Measurements from ENCODE around the gene SLAMF7. TPM values are rescaled to one million over a fixed set of nuclear protein-coding genes. Genes with fewer than 3 reads are reported as not detected.
A peak's percentile ranks its signal among the peaks of the same experiment; 100 is the strongest.
"Not testable (repeated sequence)": the region's sequence is repeated elsewhere in the genome, so short reads cannot be mapped to it uniquely, and the experiment has no call there.

The SLAMF7 gene
- total RNA-seq, 2 experiments from 2014 or later = 12.8 to 13.4 TPM

DNA sequence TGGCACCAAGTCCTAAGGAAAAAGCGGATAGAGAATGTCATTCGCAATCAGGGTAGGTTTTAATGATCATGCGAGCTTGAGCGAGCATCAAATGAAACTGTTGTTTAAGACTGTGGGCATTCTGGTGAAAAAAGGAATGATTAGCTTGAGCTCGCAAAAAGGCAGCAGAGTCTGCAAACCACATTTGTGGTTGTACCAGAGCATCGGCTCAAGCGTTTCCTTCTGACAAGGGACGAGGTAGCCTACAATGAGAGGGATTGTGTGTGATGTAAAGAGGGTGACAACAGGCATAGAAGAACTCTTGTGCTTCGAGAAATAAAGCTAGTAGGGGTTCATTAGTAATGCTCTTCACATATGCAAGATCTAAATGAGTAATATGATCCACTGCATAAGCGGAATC is 16.3 kb upstream of the SLAMF7 start:
- CTCF ChIA-PET = interaction anchor here (0.8 to 9.6 kb wide), 7 partner anchors 11 to 75 kb away, joined by 3 to 102 read pairs (median 4); partner anchors contain the start of gene CD48
- Mint-ChIP-seq H3K4me1 (peaks cover 36% of the 10 kb centered on the region), H3K9me3 (no peaks in the 10 kb centered on the region), H3K36me3 (ENCODE audit: low read depth) (peaks cover 3% of the 10 kb centered on the region), H3K27ac (peak overlapping the region; percentile 66), H3K4me3 (no peak overlapping the region), H3K27me3 (no peaks in the 10 kb centered on the region)
- DNase-seq = peak; percentile 23
- POLR2A ChIA-PET = interaction anchor here (0.7 kb wide), 1 partner anchor 14 kb away, joined by 3 read pairs; no protein-coding TSS in a partner anchor

DNA sequence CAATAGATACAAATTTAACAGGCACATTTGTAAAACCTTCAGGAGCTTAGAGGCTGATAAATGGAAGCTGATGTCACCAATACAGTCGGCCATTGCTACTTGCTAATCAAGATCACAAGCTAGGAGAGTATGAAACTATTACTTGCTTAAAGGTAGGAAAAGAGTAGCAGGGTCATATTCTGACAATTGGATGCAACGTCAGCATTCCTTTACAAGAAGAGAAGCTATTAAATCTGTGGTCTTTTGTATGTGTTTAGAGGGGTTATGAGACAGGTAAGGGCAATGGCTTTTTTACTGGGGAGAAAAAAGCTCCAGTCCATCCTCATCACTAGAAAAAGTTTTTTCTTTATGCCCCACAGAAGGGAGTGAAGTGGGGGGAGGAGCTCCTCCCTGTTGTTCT is 15.7 kb upstream of the SLAMF7 start:
- ChIA-PET POLR2A (interaction anchor here (0.7 kb wide), 1 partner anchor 15 kb away, joined by 3 read pairs; no protein-coding TSS in a partner anchor), CTCF (interaction anchor here (0.7 to 9.6 kb wide), 8 partner anchors 12 to 74 kb away, joined by 3 to 102 read pairs (median 4); partner anchors contain the start of gene CD48)
- no peak for DNase-seq
- Mint-ChIP-seq H3K27ac (no peak overlapping the region), H3K36me3 (ENCODE audit: low read depth) (peaks cover 3% of the 10 kb centered on the region), H3K9me3 (no peaks in the 10 kb centered on the region), H3K27me3 (no peaks in the 10 kb centered on the region), H3K4me1 (peaks cover 33% of the 10 kb centered on the region), H3K4me3 (no peak overlapping the region)

DNA sequence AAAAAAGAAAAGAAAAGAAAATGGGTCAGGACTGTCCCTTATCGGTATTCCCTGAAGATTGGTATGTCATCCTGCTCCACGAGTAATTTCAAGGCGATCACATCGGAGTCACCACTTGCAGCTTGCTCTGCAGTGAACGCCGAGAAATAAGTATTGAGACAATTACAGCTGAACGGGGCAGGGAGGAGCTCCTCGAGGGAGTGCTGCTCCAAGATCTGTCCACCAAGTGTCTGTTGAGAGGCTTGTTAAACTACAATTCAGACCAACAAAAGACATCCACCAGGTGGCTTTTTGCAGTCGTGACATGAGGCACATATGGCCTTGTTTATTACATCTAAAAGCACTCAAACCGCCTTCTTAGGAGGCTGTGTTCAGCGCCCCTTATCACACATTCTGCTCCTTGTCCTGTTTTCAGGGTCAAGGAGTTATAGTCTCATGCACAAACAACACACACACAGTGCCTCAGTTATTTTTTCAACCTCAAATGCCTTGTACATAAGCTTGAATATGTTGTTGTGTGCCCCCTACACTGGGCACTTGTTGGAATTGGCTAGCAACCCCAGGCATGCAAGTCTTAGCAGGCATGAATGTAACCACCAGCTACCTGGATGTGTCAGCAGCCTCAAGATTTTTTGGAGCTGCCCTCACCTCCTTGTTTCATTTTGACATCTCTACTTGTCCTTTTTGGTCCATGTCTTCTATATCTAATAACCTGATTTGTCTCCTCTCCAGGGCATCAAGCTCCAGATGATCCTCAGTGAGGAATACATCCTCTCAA is 14.4 kb upstream of the SLAMF7 start:
- CTCF ChIA-PET = interaction anchor here (0.8 to 9.6 kb wide), 14 partner anchors 8 to 228 kb away, joined by 3 to 102 read pairs (median 5); partner anchors contain the start of genes LY9 and SLAMF7
- POLR2A ChIA-PET = interaction anchor here (0.5 to 0.6 kb wide), 2 partner anchors 17 to 34 kb away, joined by 3 to 4 read pairs; no protein-coding TSS in a partner anchor
- Mint-ChIP-seq H3K27ac (peak overlapping the region; percentile 10), H3K9me3 (no peaks in the 10 kb centered on the region), H3K36me3 (ENCODE audit: low read depth) (peaks cover 3% of the 10 kb centered on the region), H3K4me3 (no peak overlapping the region), H3K27me3 (no peaks in the 10 kb centered on the region), H3K4me1 (peaks cover 31% of the 10 kb centered on the region)
- DNase-seq = peak; percentile 35

DNA sequence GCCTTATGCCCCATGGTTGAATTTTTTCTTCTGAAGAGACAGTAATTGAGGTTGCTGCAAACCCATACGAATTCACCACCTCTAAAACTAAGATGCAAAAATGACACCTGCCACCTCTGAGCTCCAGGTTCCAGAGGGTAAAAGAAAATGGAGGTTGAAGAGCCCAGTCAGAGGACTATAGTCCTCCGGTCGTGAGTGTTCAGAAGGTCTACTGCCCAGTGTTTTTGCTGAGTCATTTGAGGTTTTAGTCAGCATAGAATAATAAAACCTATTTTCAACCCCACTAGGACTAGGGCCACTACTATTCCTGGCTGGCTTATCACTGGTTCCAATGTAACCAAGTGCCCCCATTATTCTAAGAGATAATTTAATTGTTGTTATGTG is 12.9 kb upstream of the SLAMF7 start:
- H3K9me3 Mint-ChIP-seq = no peaks in the 10 kb centered on the region
- no peaks in the 10 kb centered on the region for H3K27me3 Mint-ChIP-seq
- no peak overlapping the region for H3K27ac Mint-ChIP-seq
- ChIA-PET POLR2A (no interaction called here), CTCF (interaction anchor here (0.8 to 9.6 kb wide), 13 partner anchors 17 to 111 kb away, joined by 4 to 102 read pairs (median 6); partner anchors contain the start of gene LY9)
- H3K4me1 Mint-ChIP-seq = peaks cover 19% of the 10 kb centered on the region
- DNase-seq = no peak
- no peak overlapping the region for H3K4me3 Mint-ChIP-seq
- H3K36me3 Mint-ChIP-seq (ENCODE audit: low read depth) = no peaks in the 10 kb centered on the region

DNA sequence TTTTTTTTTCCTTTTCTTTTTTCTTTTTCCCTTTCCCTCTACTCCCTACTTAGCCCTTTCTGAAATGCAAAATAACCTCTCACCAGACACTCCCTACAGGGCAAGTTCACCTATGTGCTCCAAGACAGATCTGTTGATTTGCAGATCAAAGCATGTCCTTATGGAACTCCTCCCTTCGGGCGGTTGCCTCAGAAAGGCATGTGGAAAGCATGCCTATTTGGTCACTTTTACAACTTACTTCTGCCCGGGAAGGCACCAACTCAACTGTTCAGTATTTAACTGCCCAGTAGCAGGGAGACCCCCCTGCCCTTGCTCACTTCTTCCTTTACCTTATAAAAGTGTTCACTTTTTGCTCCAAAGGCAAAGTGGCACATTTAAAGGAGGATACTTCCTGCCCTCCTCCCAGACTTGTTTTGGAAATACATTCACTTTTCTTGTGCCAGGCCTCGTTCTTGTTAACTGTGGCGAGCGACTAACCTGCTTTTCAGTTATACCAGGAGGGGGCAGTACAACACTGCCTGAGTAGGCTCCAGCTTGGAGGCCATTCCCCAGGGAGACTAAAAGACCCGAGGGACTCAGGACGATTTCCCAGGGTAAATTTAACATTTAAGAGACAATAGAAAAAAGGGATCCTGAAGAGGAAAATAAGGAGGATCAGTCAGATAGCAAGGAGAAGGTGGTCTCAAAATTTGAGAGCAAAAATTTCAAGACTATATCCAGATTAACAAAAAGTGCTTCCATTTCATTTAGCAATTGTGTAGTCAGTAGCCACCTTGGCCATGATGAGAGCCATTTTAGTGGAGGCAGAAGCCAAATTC is 12.3 kb upstream of the SLAMF7 start:
- Mint-ChIP-seq H3K9me3 (peaks cover 2% of the 10 kb centered on the region), H3K4me3 (no peak overlapping the region), H3K36me3 (ENCODE audit: low read depth) (peaks cover 3% of the 10 kb centered on the region), H3K27ac (no peak overlapping the region), H3K27me3 (no peaks in the 10 kb centered on the region), H3K4me1 (peaks cover 24% of the 10 kb centered on the region)
- CTCF ChIA-PET = interaction anchor here (0.5 to 9.6 kb wide), 26 partner anchors 8 to 228 kb away, joined by 3 to 102 read pairs (median 4); partner anchors contain the start of genes CD48, ITLN2, LY9 and SLAMF7
- POLR2A ChIA-PET = interaction anchor here (0.5 kb wide), 1 partner anchor 80 kb away, joined by 3 read pairs; the partner anchor contains the start of gene SLAMF1
- peak; percentile 79 for DNase-seq

DNA sequence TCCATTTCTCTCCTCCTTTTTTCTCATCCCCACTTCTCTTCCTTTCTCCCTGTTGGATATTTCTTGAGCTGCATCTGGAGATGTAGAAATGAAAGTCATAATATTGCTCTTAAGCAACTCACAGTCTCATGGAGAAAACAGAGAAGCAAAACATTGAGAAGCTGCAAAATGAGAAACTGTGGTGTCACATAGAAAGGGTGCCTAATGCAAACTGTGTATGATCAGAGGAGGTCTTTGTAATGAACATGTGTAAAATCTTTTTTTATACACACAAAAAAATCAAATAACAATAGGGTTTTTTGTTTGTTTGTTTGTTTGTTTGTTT is 11.8 kb upstream of the SLAMF7 start:
- POLR2A ChIA-PET = interaction anchor here (0.5 kb wide), 1 partner anchor 81 kb away, joined by 3 read pairs; the partner anchor contains the start of gene SLAMF1
- H3K4me3 Mint-ChIP-seq = no peak overlapping the region

DNA sequence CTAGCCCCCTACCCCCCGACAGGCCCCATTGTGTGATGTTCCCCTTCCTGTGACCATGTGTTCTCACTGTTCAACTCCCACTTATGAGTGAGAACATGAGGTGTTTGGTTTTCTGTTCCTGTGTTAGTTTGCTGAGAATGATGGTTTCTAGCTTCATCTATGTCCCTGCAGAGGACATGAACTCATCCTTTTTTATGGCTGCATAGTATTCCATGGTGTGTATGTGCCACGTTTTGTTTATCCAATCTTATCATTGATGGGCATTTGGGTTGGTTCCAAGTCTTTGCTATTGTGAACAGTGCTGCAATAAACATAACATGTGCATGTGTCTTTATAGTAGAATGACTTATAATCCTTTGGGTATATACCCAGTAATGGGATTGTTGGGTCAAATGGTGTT is 7.5 kb upstream of the SLAMF7 start:
- H3K27ac Mint-ChIP-seq, POLR2A ChIA-PET, H3K27me3 Mint-ChIP-seq, H3K4me3 Mint-ChIP-seq, CTCF ChIA-PET, DNase-seq: not testable (repeated sequence)
- Mint-ChIP-seq H3K4me1 (peaks cover 38% of the 10 kb centered on the region), H3K36me3 (ENCODE audit: low read depth) (peaks cover 42% of the 10 kb centered on the region), H3K9me3 (peaks cover 38% of the 10 kb centered on the region)

More for the DNA sequence above, 11.8 kb upstream of the SLAMF7 start:
- no peak for DNase-seq
- CTCF ChIA-PET = interaction anchor here (0.5 to 9.6 kb wide), 23 partner anchors 9 to 228 kb away, joined by 3 to 102 read pairs (median 4); partner anchors contain the start of genes CD48, ITLN2, LY9 and SLAMF7
- H3K27me3 Mint-ChIP-seq = no peaks in the 10 kb centered on the region
- peaks cover 26% of the 10 kb centered on the region for H3K4me1 Mint-ChIP-seq
- H3K9me3 Mint-ChIP-seq = peaks cover 7% of the 10 kb centered on the region
- no peak overlapping the region for H3K27ac Mint-ChIP-seq
- H3K36me3 Mint-ChIP-seq (ENCODE audit: low read depth) = peaks cover 9% of the 10 kb centered on the region

DNA sequence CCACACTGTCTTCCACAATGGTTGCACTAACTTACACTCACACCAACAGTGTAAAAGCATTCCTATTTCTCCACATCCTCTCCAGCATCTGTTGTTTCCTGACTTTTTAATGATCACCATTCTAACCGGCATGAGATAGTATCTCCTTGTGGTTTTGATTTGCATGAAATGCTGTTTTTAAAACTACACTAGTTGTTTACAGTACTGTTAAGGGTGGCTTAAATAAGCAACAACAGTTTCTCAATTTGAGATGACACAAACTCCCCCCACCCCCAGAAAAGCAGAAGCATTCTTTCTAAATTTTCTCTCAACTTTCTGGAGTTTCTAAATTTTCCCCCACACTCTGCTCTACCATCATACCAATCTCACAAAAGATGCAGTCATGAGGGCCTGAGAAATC is 7.1 kb upstream of the SLAMF7 start:
- H3K4me3 Mint-ChIP-seq = no peak overlapping the region
- peaks cover 41% of the 10 kb centered on the region for H3K9me3 Mint-ChIP-seq
- CTCF ChIA-PET = no interaction called here
- POLR2A ChIA-PET = no interaction called here
- no peak for DNase-seq
- H3K4me1 Mint-ChIP-seq = peaks cover 38% of the 10 kb centered on the region
- H3K36me3 Mint-ChIP-seq (ENCODE audit: low read depth) = peaks cover 46% of the 10 kb centered on the region
- H3K27me3 Mint-ChIP-seq = no peaks in the 10 kb centered on the region
- no peak overlapping the region for H3K27ac Mint-ChIP-seq

DNA sequence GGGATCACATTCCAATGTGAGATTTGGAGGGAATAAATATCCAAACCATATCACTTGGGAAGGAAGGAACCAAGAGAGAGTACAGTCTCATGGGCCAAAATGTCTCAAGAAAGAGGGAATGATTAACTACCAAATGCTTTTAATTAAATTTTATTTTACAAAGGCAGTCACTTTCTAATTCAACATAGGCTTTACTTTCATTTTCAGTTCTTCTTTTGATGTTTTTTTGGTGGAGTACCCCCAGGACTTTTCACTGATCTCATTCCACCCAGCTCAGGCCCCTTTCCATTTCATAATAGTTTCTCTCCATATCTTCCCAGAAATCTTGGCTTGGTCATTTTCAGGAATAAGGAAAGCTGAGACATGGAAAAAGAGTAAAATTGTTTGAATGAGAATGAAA is 5.1 kb upstream of the SLAMF7 start:
- H3K9me3 Mint-ChIP-seq = peaks cover 47% of the 10 kb centered on the region
- CTCF ChIA-PET = interaction anchor here (0.9 to 1.8 kb wide), 4 partner anchors 13 to 100 kb away, joined by 3 to 5 read pairs (median 4); no protein-coding TSS in a partner anchor
- no peak overlapping the region for H3K4me3 Mint-ChIP-seq
- H3K36me3 Mint-ChIP-seq (ENCODE audit: low read depth) = peaks cover 53% of the 10 kb centered on the region
- no peaks in the 10 kb centered on the region for H3K27me3 Mint-ChIP-seq
- peaks cover 46% of the 10 kb centered on the region for H3K4me1 Mint-ChIP-seq
- H3K27ac Mint-ChIP-seq = peak overlapping the region; percentile 65
- no peak for DNase-seq
- POLR2A ChIA-PET = no interaction called here

DNA sequence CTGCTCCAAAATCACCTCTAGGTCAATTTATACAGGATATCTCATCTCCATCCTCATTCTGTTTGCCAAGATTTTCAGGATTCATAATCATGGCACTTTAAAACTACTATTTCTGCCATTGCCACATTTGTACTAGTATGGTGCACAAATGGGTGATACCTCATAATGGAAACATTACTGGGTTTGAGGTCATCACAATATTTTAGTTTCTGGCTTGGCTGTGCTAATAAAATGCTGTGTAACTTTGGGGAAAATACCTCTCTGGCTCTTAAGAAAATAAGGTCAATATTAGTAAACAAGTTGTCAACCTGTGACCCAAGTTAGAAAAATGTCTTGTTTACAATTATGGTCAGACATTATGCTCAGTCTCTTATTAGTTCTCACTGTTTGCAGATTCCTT is 4.7 kb upstream of the SLAMF7 start:
- Mint-ChIP-seq H3K27ac (peak overlapping the region; percentile 65), H3K36me3 (ENCODE audit: low read depth) (peaks cover 53% of the 10 kb centered on the region), H3K27me3 (no peaks in the 10 kb centered on the region), H3K4me1 (peaks cover 50% of the 10 kb centered on the region), H3K4me3 (no peak overlapping the region), H3K9me3 (peaks cover 47% of the 10 kb centered on the region)
- ChIA-PET CTCF (no interaction called here), POLR2A (no interaction called here)
- DNase-seq = no peak

DNA sequence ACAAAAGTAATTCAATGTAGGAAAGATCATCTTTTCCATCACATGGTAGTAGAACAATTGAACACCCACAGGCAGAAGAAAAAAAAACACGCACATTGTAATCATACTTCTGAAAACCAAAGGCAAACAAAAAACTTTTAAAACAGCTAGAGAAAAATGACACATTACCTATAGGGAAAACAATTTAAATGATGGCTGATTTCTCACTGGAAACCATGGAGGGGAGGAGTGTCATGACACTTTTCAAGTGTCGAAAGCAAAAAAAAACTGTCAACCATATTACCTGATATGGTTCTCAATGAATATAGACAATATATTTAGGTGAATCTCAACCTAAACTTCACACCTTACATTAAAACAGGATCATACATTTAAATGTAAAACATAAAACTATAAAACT is 776 bp upstream of the SLAMF7 start:
- ChIA-PET CTCF (interaction anchor here (1.3 to 2.4 kb wide), 4 partner anchors 10 to 30 kb away, joined by 3 to 13 read pairs (median 7); no protein-coding TSS in a partner anchor), POLR2A (no interaction called here)
- Mint-ChIP-seq H3K36me3 (ENCODE audit: low read depth) (peaks cover 48% of the 10 kb centered on the region), H3K9me3 (peaks cover 34% of the 10 kb centered on the region), H3K27me3 (no peaks in the 10 kb centered on the region), H3K4me1 (peaks cover 67% of the 10 kb centered on the region), H3K4me3 (no peak overlapping the region), H3K27ac (no peak overlapping the region)
- no peak for DNase-seq

DNA sequence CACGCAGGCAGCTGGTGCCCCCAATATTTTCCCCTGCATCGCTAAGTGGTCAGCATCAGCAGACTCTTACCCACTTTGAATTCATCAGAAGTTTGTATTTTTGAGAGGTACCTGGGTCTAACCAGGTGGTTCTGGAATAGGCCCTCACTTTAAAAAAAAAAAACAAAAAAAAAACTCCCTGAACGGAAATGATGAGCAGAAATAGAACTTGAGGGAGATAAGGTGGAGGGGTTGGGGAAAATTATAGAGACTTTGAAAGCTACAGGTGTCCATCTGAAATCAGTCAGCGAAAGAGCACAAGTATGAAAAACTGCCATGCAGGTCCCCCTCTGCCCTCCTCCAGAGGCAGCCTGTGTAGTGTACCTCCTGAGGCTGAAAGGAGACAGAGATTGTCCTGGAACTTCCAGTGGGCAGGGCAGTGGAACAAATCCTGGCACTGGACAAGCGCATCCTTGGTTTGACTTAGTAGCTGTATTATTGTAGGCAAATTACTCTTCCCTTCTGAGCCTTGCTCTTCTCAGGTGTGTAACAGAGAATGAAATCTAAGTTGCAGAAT is 1.2 kb downstream of the SLAMF7 start:
- peak overlapping the region; percentile 85 for H3K27ac Mint-ChIP-seq
- H3K4me3 Mint-ChIP-seq = peak overlapping the region; percentile 35
- no peak for DNase-seq
- H3K27me3 Mint-ChIP-seq = no peaks in the 10 kb centered on the region
- CTCF ChIA-PET = interaction anchor here (0.7 to 2.0 kb wide), 8 partner anchors 13 to 914 kb away, joined by 3 to 8 read pairs (median 4); partner anchors contain the start of gene SLAMF8
- peaks cover 68% of the 10 kb centered on the region for H3K4me1 Mint-ChIP-seq
- peaks cover 19% of the 10 kb centered on the region for H3K9me3 Mint-ChIP-seq
- H3K36me3 Mint-ChIP-seq (ENCODE audit: low read depth) = peaks cover 40% of the 10 kb centered on the region
- POLR2A ChIA-PET = no interaction called here

Data from activated CD4-positive, alpha-beta T cell treated with anti-CD3 and anti-CD28 coated beads, Interleukin-2, amount 10 ng/mL, durations not matched to agents 7 days and 5 days (primary cell).